ENCODE results near the gene WNK2.
A peak's percentile ranks its signal among the peaks of the same experiment; 100 is the strongest.
"Not testable (repeated sequence)": the region's sequence is repeated elsewhere in the genome, so short reads cannot be mapped to it uniquely, and the experiment has no call there.

WNK2 gene

DNA sequence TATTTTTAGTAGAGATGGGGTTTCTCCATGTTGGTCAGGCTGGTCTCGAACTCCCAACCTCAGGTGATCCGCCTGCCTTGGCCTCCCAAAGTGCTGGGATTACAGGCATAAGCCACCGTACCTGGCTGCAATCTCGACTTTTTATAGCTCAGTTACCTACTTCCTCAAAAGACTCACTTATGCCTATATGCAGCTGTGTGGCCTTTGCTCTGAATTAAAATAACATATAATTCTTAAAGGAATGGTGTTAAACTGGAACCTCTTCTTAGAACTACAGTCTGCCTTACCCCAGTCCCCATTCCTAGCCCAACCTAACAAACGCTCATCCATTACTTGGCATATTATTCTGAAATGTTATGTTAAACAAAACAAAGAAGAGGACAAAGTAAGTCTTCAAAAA, 157.9 kb downstream of the WNK2 start:
- DNase-seq, result not testable (repeated sequence)

DNA sequence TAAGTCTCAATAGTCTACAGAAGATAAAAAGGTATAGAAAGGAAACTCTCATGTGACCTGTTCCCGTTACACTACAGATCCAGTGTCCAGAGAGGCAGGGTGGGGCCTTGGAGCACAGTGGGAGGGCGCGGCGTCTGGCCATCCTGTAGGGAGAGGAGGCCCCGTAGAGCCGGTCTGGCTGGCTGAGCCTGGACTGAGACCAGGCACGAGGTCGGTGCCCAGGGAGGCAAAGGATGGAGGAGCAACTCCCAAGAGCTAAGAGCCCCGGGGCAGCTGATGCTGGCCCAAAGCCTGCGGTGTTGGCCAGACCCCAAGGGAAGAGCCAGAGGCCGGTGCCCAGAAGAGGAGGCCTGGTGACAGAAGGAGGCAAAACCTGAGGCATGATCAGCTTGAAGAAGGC, 158.5 kb downstream of the WNK2 start:
- not testable (repeated sequence) for DNase-seq

DNA sequence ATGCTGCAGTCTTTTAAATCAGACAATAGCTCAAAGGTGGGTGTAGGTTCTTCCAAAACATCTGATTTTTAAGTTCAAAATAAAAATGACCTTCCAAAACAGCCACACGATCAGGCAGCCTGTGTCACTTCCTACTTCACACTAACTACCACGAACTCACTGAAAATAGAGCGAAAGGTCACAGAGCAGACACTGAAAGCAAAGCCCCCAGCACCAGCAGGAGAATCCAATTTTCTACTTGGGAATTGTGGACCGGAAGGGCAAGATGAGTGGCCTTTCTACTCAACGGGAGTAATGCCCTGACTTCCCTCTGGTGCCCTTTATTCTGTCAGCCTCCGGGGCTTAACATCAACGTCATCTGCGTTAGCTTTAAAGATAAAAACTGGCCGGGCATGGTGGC, 159.7 kb downstream of the WNK2 start:
- DNase-seq, result no peak

DNA sequence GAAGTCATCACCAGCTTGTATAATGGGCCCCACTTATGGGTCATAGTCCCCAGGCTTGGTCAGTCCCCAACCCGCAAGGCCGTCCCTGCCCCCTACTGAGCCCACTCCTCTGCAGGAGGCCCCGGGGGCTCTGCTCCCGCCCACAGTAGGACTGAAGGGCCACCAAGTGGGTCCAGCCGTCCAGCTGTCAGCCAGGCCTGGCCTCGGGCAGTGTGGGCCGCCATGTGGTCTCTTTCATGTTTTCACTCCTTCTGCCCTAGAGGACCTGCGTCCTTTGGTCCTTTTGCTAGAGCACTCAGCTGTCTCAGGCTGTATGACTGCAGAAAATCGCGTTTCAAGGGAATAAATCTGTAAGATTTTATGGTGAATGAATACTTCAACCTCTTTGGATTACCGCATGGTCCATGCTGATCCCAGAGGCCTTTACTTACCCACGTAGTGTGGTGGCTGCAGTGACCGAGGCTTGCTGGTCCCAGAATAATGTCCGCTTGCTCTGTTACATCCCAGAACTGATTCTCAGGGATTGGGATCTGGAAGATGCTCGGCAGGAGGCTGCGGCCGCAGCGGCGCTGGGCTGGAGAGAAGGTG, 161.8 kb downstream of the WNK2 start:
- no peak for DNase-seq

DNA sequence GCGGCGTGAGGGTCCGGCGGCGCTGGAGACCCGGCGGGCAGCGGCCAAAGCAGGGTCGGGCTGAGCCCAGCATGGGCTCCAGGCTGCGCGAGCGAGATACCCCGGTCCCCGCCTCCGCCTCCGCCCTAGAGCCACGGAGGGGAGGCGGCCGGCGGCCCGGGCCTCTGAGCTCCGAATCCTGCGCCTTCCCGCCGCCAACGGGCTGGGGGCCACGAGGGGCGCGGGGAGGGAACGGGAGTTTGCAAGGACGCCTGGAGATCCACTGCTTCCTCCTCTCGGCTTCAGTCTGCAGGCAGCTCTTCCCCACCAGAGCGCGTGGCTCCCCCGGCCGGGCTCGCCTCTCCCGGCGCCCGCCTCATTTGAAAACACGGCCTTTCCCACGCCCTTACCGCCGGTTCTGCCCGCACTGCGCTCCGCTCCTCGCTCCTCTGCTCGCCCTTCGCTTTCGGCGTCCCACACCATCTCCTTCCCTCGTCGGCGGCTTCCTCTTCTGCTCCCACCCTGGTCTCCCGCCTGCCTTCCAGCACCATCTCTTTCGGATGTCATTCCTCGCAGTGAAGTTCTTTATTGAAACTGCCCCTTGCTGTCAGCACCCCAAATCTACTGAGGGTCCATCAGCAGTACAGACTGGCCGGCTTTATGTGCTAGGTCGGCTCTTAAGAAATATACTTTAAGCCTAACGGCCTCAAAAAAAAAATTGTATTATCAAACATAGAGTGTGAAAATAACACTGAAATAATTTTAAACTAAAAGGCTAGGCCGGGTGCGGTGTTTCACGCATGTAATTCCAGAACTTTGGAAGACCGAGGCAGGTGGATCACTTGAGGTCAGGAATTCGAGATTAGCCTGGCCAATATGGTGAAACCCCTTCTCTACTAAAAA, 162.5 kb downstream of the WNK2 start:
- peak; percentile 7 for DNase-seq

DNA sequence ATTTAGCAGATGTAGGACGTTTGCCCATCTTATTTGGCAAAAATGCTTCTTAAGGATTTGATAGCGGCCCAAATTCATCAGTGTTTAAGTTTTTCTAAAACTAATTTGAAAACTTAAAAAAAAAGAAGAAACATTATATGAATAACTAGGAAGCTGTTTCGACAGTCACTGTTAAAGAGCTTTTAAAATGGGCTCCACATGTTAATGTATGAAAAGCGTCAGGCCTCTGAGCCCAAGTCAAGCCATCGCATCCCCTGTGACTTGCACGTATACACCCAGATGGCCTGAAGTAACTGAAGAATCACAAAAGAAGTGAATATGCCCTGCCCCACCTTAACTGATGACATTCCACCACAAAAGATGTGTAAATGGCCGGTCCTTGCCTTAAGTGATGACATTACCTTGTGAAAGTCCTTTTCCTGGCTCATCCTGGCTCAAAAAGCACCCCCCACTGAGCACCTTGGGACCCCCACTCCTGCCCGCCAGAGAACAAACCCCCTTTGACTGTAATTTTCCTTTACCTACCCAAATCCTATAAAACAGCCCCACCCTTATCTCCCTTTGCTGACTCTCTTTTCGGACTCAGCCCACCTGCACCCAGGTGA, 163.5 kb downstream of the WNK2 start:
- DNase-seq, result not testable (repeated sequence)

DNA sequence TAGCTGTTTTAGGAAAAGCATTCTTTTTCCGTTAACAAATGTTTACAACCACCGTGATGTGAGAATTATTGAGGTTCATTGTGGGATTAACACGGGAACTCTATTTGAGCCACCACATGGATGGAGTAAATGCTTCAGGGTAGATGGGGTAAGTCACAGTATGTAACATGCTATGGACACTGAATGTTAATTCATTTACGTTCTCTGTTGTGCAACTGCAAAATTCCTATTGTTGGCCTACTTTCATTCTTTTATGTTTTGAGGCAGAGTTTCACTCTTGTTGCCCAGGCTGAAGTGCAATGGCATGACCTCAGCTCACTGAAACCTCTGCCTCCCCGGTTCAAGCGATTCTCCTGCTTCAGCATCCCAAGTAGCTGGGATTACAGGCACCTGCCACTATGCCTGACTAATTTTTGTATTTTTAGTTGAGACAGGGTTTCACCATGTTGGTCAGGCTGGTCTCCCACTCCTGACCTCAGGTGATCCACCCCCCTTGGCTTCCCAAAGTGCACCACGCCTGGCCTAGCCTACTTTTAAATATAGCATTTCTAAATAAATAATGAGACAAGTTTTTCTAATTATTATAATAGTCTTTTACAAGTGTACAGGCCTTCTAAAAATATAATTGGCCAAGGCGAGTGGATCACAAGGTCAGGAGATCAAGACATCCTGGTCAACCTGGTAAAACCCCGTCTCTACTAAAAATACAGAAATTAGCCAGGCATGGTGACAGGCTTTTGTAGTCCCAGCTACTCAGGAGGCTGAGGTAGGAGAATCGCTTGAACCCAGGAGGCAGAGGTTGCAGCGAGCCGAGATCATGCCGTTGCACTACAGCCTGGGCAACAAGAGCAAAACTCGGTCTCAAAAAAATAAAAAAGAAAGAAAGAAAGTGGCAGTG, 169.7 kb downstream of the WNK2 start:
- DNase-seq, result not testable (repeated sequence)

DNA sequence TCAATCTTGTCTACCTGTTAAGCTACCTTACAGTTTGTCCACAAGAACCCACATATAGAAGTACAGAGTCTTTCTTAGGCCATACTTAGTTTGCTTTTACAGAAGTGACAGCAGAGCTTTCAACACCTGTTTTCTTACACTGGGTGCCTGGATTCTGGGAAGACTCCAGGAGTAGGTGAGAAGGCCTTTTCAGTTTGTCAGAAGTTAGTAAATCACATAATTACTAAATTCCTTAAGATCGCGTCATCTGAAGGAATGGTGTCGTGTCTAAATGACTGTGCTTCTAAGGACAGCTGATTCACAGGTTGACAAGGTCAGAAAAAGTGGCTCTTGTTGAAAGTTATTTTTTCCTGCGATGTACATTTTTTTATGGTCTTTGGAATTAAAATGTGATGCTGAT, 170.5 kb downstream of the WNK2 start:
- DNase-seq, result no peak

DNA sequence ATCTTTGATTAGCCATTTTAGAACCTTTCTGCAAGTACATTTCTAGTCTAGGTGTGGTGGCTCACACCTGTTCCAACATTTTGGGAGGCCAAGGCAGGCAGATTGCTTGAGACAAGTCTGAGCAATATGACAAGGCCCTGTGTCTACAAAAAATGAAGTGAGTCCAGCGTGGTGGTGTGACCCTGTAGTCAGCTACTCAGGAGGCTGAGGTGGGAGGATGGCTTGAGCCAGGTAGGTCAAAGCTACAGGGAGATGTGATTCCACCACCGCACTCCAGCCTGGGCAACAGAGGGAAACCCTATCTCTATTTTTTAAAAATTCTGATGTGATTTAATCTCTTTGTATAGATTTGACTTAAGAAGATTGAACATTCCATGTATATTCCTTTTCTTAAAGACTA, 171.9 kb downstream of the WNK2 start:
- no peak for DNase-seq

DNA sequence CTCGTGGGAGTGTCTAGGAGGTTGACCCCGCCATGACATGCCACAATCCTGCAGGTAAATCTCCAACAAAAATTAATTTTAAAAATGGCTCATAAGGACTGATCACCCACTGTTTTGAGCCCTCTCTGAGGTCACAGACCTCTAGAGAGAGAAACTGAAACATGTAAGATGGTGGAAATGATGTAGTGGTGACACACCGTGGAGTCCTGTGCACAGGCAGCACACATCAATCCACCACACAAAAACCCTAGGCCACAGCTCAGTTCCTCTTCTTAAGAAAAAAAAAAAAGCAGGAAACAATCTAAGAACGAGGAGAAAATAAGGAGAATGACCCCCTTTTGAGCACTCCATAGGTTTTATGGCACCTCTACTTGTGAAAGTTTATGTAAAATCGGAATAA, 173.7 kb downstream of the WNK2 start:
- DNase-seq, result no peak

DNA sequence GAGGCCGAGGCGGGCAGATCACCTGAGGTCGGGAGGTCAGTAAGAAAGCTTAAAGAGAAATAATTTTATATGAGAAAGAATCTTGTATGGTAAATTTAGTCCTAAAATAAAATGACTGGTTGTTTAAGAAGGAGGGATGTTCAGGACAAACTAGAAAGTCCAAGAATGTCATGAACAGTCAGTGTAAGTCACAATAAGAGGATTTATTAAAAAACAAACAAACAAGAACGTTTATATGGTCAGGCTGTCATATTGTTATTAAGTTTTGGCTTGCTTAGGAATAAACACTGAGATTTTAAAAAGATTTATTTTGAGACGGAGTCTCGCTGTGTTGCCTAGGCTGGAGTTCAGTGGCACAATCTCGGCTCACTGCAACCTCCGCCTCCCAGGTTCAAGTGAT, 176.0 kb downstream of the WNK2 start:
- not testable (repeated sequence) for DNase-seq

DNA sequence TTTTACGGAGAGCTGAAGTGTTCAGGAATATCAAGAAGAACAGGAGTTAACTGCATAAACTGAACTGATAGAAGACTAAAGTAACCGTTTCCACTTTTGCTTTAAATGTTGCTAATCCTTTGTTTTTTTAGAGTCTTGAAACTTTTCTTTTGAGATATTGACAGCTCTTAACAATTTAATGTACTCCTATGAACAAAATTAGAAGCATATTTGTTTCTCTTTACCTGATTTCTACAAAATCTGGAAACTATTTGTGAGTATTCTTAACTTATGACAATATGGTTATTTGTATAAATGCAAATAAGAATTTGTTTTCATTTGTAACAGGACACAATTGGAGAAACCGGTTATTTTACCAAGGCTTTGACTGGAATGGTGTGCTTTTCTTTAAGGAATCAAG, 178.1 kb downstream of the WNK2 start:
- no peak for DNase-seq

DNA sequence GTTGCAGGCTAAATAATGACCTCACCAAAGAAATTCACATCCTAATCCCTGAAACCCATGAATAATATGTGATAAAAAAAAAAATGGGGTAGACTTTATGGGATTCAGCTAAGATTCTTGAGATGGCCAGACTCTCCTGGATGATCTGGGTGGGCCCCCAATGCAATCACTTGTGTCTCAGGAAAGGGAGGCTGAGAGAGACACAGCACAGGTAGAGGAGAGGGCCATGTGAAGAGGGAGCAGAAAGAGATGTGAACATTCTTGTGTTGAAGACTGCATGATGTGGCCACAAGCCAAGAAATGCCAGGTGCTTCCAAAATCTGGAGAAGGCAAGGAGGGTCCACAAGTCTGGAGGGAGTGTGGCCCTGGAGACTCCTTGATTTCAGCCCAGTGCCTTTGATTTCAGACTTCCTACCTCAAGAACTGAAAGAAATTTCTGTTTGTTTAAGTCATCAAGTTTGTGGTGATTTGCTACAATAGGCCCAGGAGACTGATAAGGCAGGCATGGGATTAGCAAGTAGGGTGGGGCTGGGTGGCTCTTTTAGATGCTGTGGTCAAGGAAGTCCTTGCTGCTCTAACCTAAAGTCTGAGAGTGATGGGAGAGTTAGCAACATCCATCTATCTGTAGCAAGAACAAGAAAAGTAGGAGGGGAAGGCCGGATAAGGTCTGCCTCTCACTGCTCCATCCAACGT, 180.9 kb downstream of the WNK2 start:
- no peak for DNase-seq

DNA sequence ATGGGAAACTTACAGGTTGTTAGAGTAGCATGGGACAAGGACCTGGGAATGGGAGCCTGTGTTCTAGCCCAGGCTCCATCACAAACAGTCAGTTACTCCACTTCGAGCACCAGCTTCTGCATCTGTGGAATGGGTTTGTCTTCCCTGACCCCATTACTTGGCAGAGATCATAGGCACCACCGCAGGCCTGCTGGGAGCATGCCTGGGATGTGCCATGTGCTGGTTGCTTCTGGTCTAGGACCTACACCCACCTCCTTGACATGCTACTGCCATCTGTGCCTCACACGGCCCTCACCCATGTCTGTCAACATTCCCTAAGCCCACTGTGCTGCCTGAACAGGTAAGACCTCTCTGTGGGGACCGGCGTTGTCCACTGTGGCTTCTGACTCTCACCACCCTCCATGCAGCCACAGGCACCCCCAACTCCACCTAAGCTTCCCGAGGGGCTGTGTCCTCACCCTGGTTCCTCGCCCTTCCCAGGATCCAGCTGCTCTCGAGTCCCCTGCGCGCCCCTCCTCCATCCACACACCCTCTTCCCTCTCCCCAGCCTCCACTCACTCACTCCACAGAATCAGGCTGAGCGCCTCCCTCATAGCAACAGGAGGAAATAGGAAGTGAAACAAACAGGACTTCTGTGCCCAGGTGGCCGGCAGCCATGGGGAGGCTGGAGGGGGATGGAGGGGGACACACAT, 181.6 kb downstream of the WNK2 start:
- no peak for DNase-seq

DNA sequence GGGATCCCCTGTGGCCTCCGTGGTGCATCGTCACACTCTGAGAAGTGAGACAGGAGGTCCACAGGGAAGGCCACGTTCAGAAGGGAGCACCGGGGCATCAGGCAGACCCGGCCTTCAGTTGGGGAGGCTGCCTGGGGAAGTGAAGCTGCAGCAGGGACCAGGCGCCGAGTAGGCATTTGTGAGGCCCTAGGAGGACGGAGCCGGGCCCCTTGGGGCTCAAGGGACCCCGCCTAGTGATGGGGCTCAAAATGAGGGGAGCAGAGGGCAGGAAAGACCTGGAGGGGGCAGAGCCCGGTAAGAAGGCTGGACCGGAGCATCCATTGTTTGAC, 182.1 kb downstream of the WNK2 start:
- DNase-seq, result no peak

DNA sequence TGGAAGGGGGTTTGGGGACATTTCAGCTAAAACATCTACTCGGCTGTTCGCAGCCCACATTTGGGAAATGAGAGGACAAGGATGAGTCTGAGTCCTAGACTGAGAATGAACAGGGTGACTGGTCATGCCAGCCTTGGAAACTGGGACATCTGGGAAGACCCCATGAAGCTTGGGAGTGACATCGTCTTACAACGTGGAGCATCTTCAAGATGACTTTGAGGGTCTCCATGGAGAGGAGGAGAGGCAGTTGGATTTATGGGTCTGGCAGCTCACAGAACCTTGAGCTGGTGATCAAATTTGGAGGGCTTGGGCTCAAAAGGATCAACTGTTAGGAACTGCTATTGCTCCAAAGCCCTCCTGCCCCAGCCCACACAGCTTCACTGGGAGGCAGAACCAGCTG, 182.5 kb downstream of the WNK2 start:
- DNase-seq, result not testable (repeated sequence)

DNA sequence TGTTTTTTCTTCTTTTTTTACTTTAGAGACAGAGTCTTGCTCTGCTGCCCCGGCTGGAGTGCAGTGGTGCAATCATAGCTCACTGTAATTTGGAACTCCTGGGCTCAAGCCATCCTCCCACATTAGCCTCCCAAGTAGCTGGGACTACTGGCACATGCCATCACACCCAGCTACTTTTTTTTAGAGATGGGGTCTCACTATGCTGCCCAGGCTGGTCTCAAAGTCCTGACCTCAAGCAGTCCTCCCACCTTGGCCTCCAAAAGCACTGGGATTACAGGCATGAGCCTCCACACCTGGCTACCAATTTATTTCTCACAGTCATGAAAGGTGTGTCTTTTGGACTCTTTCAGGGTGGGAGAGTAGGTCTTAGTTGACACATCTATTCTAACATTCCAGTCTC, 184.5 kb downstream of the WNK2 start:
- no peak for DNase-seq

DNA sequence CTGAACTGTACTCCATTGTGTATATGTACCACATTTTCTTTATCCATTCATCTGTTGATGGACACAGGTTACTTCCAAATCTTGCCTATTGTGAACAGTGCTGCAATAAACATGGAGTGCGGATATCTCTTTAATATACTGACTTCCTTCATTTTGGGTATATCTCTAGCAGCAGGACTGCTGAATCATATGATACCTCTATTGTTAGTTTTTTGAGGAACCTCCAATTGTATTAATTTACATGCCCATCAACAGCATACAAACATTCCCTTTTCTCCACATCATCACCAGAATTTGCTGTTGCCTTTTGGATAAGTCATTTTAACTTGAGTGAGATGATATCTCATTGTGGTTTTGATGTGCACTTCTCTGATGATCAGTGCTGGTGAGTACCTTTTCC, 185.7 kb downstream of the WNK2 start:
- no peak for DNase-seq
